Endothelial cell of umbilical vein (primary cell): ENCODE measurements around the gene TXNRD2. TPM values are rescaled to one million over a fixed set of nuclear protein-coding genes. Genes with fewer than 3 reads are reported as not detected.

ENCODE experiments used
- BruUV-seq: library from RNA; stranded (reverse); fragments of 400-500 nt; replicated peaks from 2 replicates; lab custom pipeline; 2021; lab: Mats Ljungman, UMichigan
- CTCF ChIA-PET: fragments of 300-600, 350-600 bp; sonication (Branson Sonifier 250); formaldehyde crosslinking; loops from one replicate; lab custom pipeline; 2021; ENCODE audit warnings: antibody characterized with exemption, inconsistent platforms; lab: Charles Lee
- POLR2A ChIA-PET: fragments of 300-600, 350-600 bp; sonication (Branson Sonifier 250); formaldehyde crosslinking; loops from one replicate; lab custom pipeline; 2021; ENCODE audit warnings: antibody characterized with exemption, inconsistent platforms; lab: Charles Lee
- DNase-seq: peaks from one replicate; pipeline ENCODE4 v3.0.0-alpha.2; 2011; ENCODE audit warnings: low read depth, low spot score
- FAIRE-seq: peaks from 2 replicates; lab custom pipeline; 2011; peaks lifted over from hg19 to GRCh38; lab: Jason Lieb, UNC
- H2AFZ ChIP-seq: 2 replicates; pipeline ENCODE4 v1.6.0; 2012; ENCODE audit warnings: low read depth, low read length, control low read depth, inconsistent platforms
- H3K27ac ChIP-seq: 2 replicates; pipeline ENCODE4 v1.5.1; 2011; ENCODE audit warnings: low read depth, mild to moderate bottlenecking, control low read depth, low read length, moderate library complexity; ENCODE audit not compliant: insufficient read depth
- H3K27me3 ChIP-seq, 2 experiments: 2 replicates each; pipeline versions ENCODE4 v1.6.0 to v1.6.1; 2011; ENCODE audit warnings: low read length in 2 of 2, mixed read lengths in 1 of 2; ENCODE audit not compliant: control insufficient read depth in 2 of 2, insufficient read depth in 2 of 2
- H3K36me3 ChIP-seq, 2 experiments: 2 replicates in 1 of 2; 3 replicates in 1 of 2; pipeline ENCODE4 v1.5.1; 2011; ENCODE audit warnings: low read length in 2 of 2, mild to moderate bottlenecking in 1 of 2, moderate library complexity in 1 of 2; ENCODE audit not compliant: control insufficient read depth in 2 of 2, insufficient read depth in 2 of 2; ENCODE audit errors: extremely low read depth in 1 of 2
- H3K4me1 ChIP-seq: 3 replicates; pipeline ENCODE4 v1.5.1; 2011; ENCODE audit warnings: mild to moderate bottlenecking, low read length; ENCODE audit not compliant: control insufficient read depth, insufficient read depth; ENCODE audit errors: extremely low read depth
- H3K4me2 ChIP-seq: 2 replicates; pipeline ENCODE4 v1.6.1; 2011; ENCODE audit warnings: low read length, control low read depth, mixed read lengths; ENCODE audit not compliant: insufficient read depth
- H3K4me3 ChIP-seq, 3 experiments: fragments of 200-600 bp in 1 of 3; sonication (generic), shearing (Covaris generic) in 1 of 3; replicated peaks in 1 of 3; 2 replicates each; pipeline ENCODE4 v1.5.1; 2011 to 2016; ENCODE audit warnings: control low read depth in 3 of 3, low read length in 3 of 3, mild to moderate bottlenecking in 2 of 3, inconsistent platforms in 1 of 3, low read depth in 1 of 3, moderate library complexity in 1 of 3; ENCODE audit not compliant: insufficient read depth in 1 of 3
- H3K79me2 ChIP-seq: 2 replicates; pipeline ENCODE4 v1.6.0; 2012; ENCODE audit warnings: low read length, inconsistent platforms; ENCODE audit not compliant: control insufficient read depth, insufficient read depth
- H3K9ac ChIP-seq: replicated peaks from 2 replicates; pipeline ENCODE3; 2011; ENCODE audit warnings: low read length, control low read depth; ENCODE audit not compliant: insufficient read depth; ENCODE audit errors: extremely low read depth
- H3K9me1 ChIP-seq: replicated peaks from 3 replicates; pipeline ENCODE4 v1.6.0; 2011; ENCODE audit warnings: mild to moderate bottlenecking, low read length; ENCODE audit not compliant: control insufficient read depth, insufficient read depth; ENCODE audit errors: extremely low read depth
- H3K9me3 ChIP-seq: replicated peaks from 2 replicates; pipeline ENCODE4 v1.5.1; 2012; ENCODE audit warnings: low read length, inconsistent platforms; ENCODE audit not compliant: control insufficient read depth, insufficient read depth
- H4K20me1 ChIP-seq: replicated peaks from 2 replicates; pipeline ENCODE3; 2011; ENCODE audit warnings: mild to moderate bottlenecking, low read length; ENCODE audit not compliant: control insufficient read depth, insufficient read depth; ENCODE audit errors: extremely low read depth
- CTCF ChIP-seq, 2 donors: IDR thresholded peaks; 1 replicate in 1 of 2; 2 replicates in 1 of 2; pipeline ENCODE4 v1.5.1; 2011; ENCODE audit warnings: low read length in 2 of 2, mild to moderate bottlenecking in 2 of 2, moderate library complexity in 2 of 2, control low read depth in 1 of 2, inconsistent platforms in 1 of 2, low read depth in 1 of 2; ENCODE audit not compliant: insufficient read depth in 1 of 2; ENCODE audit errors: extremely low read depth in 1 of 2
- EZH2 ChIP-seq: IDR thresholded peaks from 2 replicates; pipeline ENCODE4 v1.6.1; 2012; ENCODE audit warnings: borderline replicate concordance, low read depth, mild to moderate bottlenecking, moderate library complexity, low read length, inconsistent platforms; ENCODE audit not compliant: severe bottlenecking
- FOS ChIP-seq: IDR thresholded peaks from 2 replicates; pipeline ENCODE4 v1.6.1; 2011; ENCODE audit warnings: mild to moderate bottlenecking, low read length, moderate library complexity, borderline replicate concordance; ENCODE audit not compliant: insufficient read depth
- GATA2 ChIP-seq: IDR thresholded peaks from 2 replicates; pipeline ENCODE4 v1.7.0; 2011; ENCODE audit warnings: low read depth, mild to moderate bottlenecking, moderate library complexity, mixed read lengths, low read length; ENCODE audit not compliant: insufficient read length, insufficient read depth
- JUN ChIP-seq: IDR thresholded peaks from 2 replicates; pipeline ENCODE4 v1.6.1; 2011; ENCODE audit warnings: borderline replicate concordance, low read depth; ENCODE audit not compliant: insufficient read length, insufficient read depth
- MYC ChIP-seq: IDR thresholded peaks from one replicate; pipeline ENCODE4 v1.6.1; 2011; ENCODE audit warnings: mild to moderate bottlenecking, low read depth, low read length
- POLR2A ChIP-seq: IDR thresholded peaks from 2 replicates; pipeline ENCODE4 v1.6.1; 2012; ENCODE audit warnings: low read depth, mild to moderate bottlenecking, control low read depth, low read length
- POLR2AphosphoS5 ChIP-seq: IDR thresholded peaks from 2 replicates; pipeline ENCODE4 v1.6.1; 2012; ENCODE audit warnings: low read depth, mild to moderate bottlenecking, control low read depth, low read length, moderate library complexity; ENCODE audit not compliant: insufficient read depth
- dilution Hi-C: fragments of 300-500 bp; cut with MboI; formaldehyde crosslinking; loops from one replicate; pipeline ENCODE4 v1.15.0; 2019; ENCODE audit warnings: low sequenced_read_pairs; ENCODE audit not compliant: extremely low pct_ligation_motif_present
- intact Hi-C: fragments of 100-400 bp; cut with micrococcal nuclease; formaldehyde crosslinking; loops from one replicate; pipeline ENCODE4 v1.10.0; 2022
- polyA plus RNA-seq, 4 experiments: library from polyadenylated mRNA; depleted of rRNA in 3 of 4; stranded (reverse) in 3 of 4; unstranded in 1 of 4; fragments of >200 nt; gene quantifications; 2 replicates each; pipeline versions ENCODE4 v1.2.1 to v1.2.3, GENCODE V29; 2011 to 2012; ENCODE audit warnings: missing spikeins in 1 of 4
- total RNA-seq: library from RNA; stranded (reverse); gene quantifications from 2 replicates; pipeline ENCODE4 v1.2.3, GENCODE V29; 2021
- TF ChIP-seq, protein P1 (sequence below): IDR thresholded peaks from 2 replicates; pipeline ENCODE4 v1.6.1; 2011; ENCODE audit not compliant: insufficient read depth, insufficient read length

Gene TXNRD2
- total and polyA plus RNA-seq, 2 donors (not counting 3 experiments of a cell fraction or from before 2014, with no cell fraction given), result 211 to 440 TPM

- TF ChIP-seq, protein P1, sequence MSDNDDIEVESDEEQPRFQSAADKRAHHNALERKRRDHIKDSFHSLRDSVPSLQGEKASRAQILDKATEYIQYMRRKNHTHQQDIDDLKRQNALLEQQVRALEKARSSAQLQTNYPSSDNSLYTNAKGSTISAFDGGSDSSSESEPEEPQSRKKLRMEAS, result no peak
- TF ChIP-seq GATA2, result no peak
- no peak for TF ChIP-seq CTCF (IDR thresholded peaks at IDR 0.05; ENCODE audit: extremely low read depth in 1 of 2, insufficient read depth in 1 of 2, low read depth in 1 of 2, low read length in 2 of 2)
- TF ChIP-seq EZH2, result no peak
- no peak for TF ChIP-seq POLR2AphosphoS5
- no peak for TF ChIP-seq JUN
- TF ChIP-seq POLR2A, result no peak
- no peak for TF ChIP-seq FOS
- no peak for TF ChIP-seq MYC
- intact Hi-C loops, result no loop called here
- DNase-seq (no peak), FAIRE-seq (no peak)
- Histone ChIP-seq H3K4me1 (peaks cover 12% of the 10 kb centered on the region), H3K9ac (no peak overlapping the region), H3K4me3 (no peak overlapping the region), H3K27ac (no peak overlapping the region), H3K4me2 (no peak overlapping the region), H4K20me1 (no peaks in the 10 kb centered on the region), H3K36me3 (peaks cover 0 to 12% of the 10 kb centered on the region in 2 experiments), H2AFZ (no peak overlapping the region), H3K9me3 (no peaks in the 10 kb centered on the region), H3K9me1 (no peaks in the 10 kb centered on the region), H3K79me2 (no peaks in the 10 kb centered on the region), H3K27me3 (no peaks in the 10 kb centered on the region)
- ChIA-PET CTCF (interaction anchor here (0.9 to 4.2 kb wide), 3 partner anchors 11 to 167 kb away, joined by 4 to 36 read pairs (median 6); no protein-coding TSS in a partner anchor), POLR2A (interaction anchor here (0.7 kb wide), 1 partner anchor 16 kb away, joined by 5 read pairs; no protein-coding TSS in a partner anchor)
- no TSS peak for BruUV-seq
- dilution Hi-C loops, result no loop called here
Observed at GRCh38 chr22:19898145-19898544, 43.5 kb downstream of the TXNRD2 start.
